H1 (cell line): Measurements from ENCODE around the gene MTFP1. TPM values are rescaled to one million over a fixed set of nuclear protein-coding genes. Genes with fewer than 3 reads are reported as not detected.

Experiments
- CTCF ChIA-PET: fragments of 300-600 bp; sonication (Branson Sonifier 250); formaldehyde crosslinking; loops from one replicate; lab custom pipeline; 2021; ENCODE audit not compliant: partially characterized antibody; lab: Charles Lee
- POLR2A ChIA-PET: fragments of 300-600 bp; sonication (Branson Sonifier 250); formaldehyde crosslinking; loops from one replicate; lab custom pipeline; 2021; ENCODE audit warnings: inconsistent platforms; ENCODE audit not compliant: partially characterized antibody; lab: Charles Lee
- DNase-seq, 2 experiments: peaks; one replicate each; pipeline versions ENCODE4 v3.0.0 to v3.0.0-alpha.2; 2010 to 2022; ENCODE audit warnings: low spot score in 2 of 2, low read depth in 1 of 2, mixed read lengths in 1 of 2
- FAIRE-seq: peaks from 2 replicates; lab custom pipeline; 2011; peaks lifted over from hg19 to GRCh38; lab: Jason Lieb, UNC
- H2AFZ ChIP-seq: 2 replicates; pipeline ENCODE4 v1.8.1; 2012; ENCODE audit warnings: low read length, inconsistent platforms
- H2AK5ac ChIP-seq: 2 replicates; pipeline ENCODE4 v1.6.1; 2013; ENCODE audit warnings: low read depth, low read length
- H2BK120ac ChIP-seq: replicated peaks from 2 replicates; pipeline ENCODE3; 2013; ENCODE audit warnings: low read depth, low read length, inconsistent platforms
- H2BK12ac ChIP-seq: 2 replicates; pipeline ENCODE4 v1.6.1; 2013; ENCODE audit warnings: low read depth, low read length
- H2BK15ac ChIP-seq: 2 replicates; pipeline ENCODE4 v1.6.1; 2013; ENCODE audit warnings: low read length
- H2BK20ac ChIP-seq: 2 replicates; pipeline ENCODE4 v1.6.1; 2013; ENCODE audit warnings: low read length
- H2BK5ac ChIP-seq: 2 replicates; pipeline ENCODE4 v1.6.1; 2013; ENCODE audit warnings: low read depth, low read length
- H3K14ac ChIP-seq: 2 replicates; pipeline ENCODE4 v1.6.1; 2013; ENCODE audit warnings: inconsistent platforms; ENCODE audit not compliant: insufficient read length
- H3K18ac ChIP-seq: 2 replicates; pipeline ENCODE4 v1.6.1; 2013; ENCODE audit warnings: low read length; ENCODE audit errors: extremely low read depth
- H3K23ac ChIP-seq: 2 replicates; pipeline ENCODE4 v1.6.1; 2013; ENCODE audit warnings: inconsistent platforms; ENCODE audit not compliant: insufficient read length
- H3K23me2 ChIP-seq: 2 replicates; pipeline ENCODE4 v1.6.1; 2013; ENCODE audit warnings: low read depth, low read length
- H3K27ac ChIP-seq: 2 replicates; pipeline ENCODE4 v1.6.1; 2011; ENCODE audit warnings: low read depth, low read length, inconsistent platforms
- H3K27me3 ChIP-seq, 4 experiments: replicated peaks in 1 of 4; 1 replicate in 1 of 4; 2 replicates in 3 of 4; pipeline versions ENCODE4 v1.6.1 to v1.8.1; 2011 to 2013; ENCODE audit warnings: low read length in 3 of 4, mild to moderate bottlenecking in 3 of 4, inconsistent platforms in 2 of 4, mixed read lengths in 2 of 4, moderate library complexity in 1 of 4; ENCODE audit not compliant: control insufficient read depth in 3 of 4, insufficient read depth in 3 of 4; ENCODE audit errors: extremely low read depth in 1 of 4
- H3K36me3 ChIP-seq, 4 experiments: 2 replicates each; pipeline versions ENCODE4 v1.6.1 to v1.8.1; 2011 to 2013; ENCODE audit warnings: mild to moderate bottlenecking in 4 of 4, low read length in 3 of 4, moderate library complexity in 2 of 4, control low read depth in 1 of 4, inconsistent platforms in 1 of 4; ENCODE audit not compliant: insufficient read depth in 4 of 4, control insufficient read depth in 2 of 4
- H3K4ac ChIP-seq: replicated peaks from 2 replicates; pipeline ENCODE3; 2013; ENCODE audit warnings: low read length, low read depth, mixed read lengths, inconsistent platforms; ENCODE audit not compliant: insufficient read length
- H3K4me1 ChIP-seq, 4 experiments: replicated peaks in 1 of 4; 1 replicate in 1 of 4; 2 replicates in 3 of 4; pipeline versions ENCODE4 v1.6.1 to v1.8.1; 2011 to 2013; ENCODE audit warnings: low read length in 3 of 4, inconsistent platforms in 2 of 4, mixed read lengths in 1 of 4; ENCODE audit not compliant: insufficient read depth in 4 of 4, control insufficient read depth in 3 of 4
- H3K4me2 ChIP-seq, 2 experiments: 2 replicates each; pipeline versions ENCODE4 v1.6.1 to v1.8.1; 2011 to 2013; ENCODE audit warnings: low read depth in 2 of 2, low read length in 2 of 2, control low read depth in 1 of 2, inconsistent platforms in 1 of 2, mild to moderate bottlenecking in 1 of 2; ENCODE audit not compliant: insufficient read depth in 1 of 2
- H3K4me3 ChIP-seq, 4 experiments: fragments of 200-600, 300-600 bp in 1 of 4; sonication (generic), shearing (Covaris generic), sonication (Bioruptor Twin) in 1 of 4; 2 replicates each; pipeline versions ENCODE4 v1.5.1 to v1.8.1; 2011 to 2016; ENCODE audit warnings: low read length in 4 of 4, low read depth in 3 of 4, control low read depth in 2 of 4, inconsistent platforms in 2 of 4, mild to moderate bottlenecking in 2 of 4, mixed read lengths in 1 of 4, moderate library complexity in 1 of 4; ENCODE audit not compliant: insufficient read depth in 2 of 4; ENCODE audit errors: extremely low read depth in 1 of 4
- H3K56ac ChIP-seq: replicated peaks from 2 replicates; pipeline ENCODE3; 2013; ENCODE audit warnings: low read depth, mild to moderate bottlenecking, mixed read lengths, low read length, inconsistent platforms; ENCODE audit not compliant: insufficient read length
- H3K79me1 ChIP-seq: 2 replicates; pipeline ENCODE4 v1.6.1; 2013; ENCODE audit warnings: low read depth, low read length, control low read depth
- H3K79me2 ChIP-seq, 2 experiments: 2 replicates each; pipeline versions ENCODE4 v1.6.1 to v1.8.1; 2012 to 2013; ENCODE audit warnings: low read length in 2 of 2, mild to moderate bottlenecking in 2 of 2, inconsistent platforms in 1 of 2; ENCODE audit not compliant: insufficient read depth in 2 of 2, control insufficient read depth in 1 of 2
- H3K9ac ChIP-seq, 4 experiments: replicated peaks in 1 of 4; 1 replicate in 1 of 4; 2 replicates in 3 of 4; pipeline versions ENCODE4 v1.6.1 to v1.8.1; 2011 to 2013; ENCODE audit warnings: low read depth in 3 of 4, low read length in 3 of 4, control low read depth in 2 of 4, mild to moderate bottlenecking in 2 of 4, moderate library complexity in 2 of 4, inconsistent platforms in 1 of 4; ENCODE audit errors: extremely low read depth in 1 of 4
- H3K9me3 ChIP-seq, 2 experiments: 2 replicates each; pipeline versions ENCODE4 v1.6.1 to v1.8.1; 2012 to 2013; ENCODE audit warnings: mild to moderate bottlenecking in 2 of 2, moderate library complexity in 2 of 2, control low read depth in 1 of 2, inconsistent platforms in 1 of 2, low read depth in 1 of 2, low read length in 1 of 2, mixed read lengths in 1 of 2; ENCODE audit not compliant: insufficient read depth in 2 of 2
- H4K20me1 ChIP-seq, 2 experiments: replicated peaks in 1 of 2; 2 replicates each; pipeline versions ENCODE3 to v1.8.1; 2011 to 2013; ENCODE audit warnings: inconsistent platforms in 2 of 2, low read length in 2 of 2, mild to moderate bottlenecking in 1 of 2; ENCODE audit not compliant: insufficient read depth in 2 of 2, control insufficient read depth in 1 of 2
- H4K5ac ChIP-seq: 2 replicates; pipeline ENCODE4 v1.6.1; 2013; ENCODE audit warnings: low read length, low read depth, mixed read lengths, inconsistent platforms; ENCODE audit not compliant: insufficient read length
- H4K8ac ChIP-seq: 2 replicates; pipeline ENCODE4 v1.8.0; 2013; ENCODE audit warnings: mild to moderate bottlenecking, moderate library complexity, low read length, inconsistent platforms; ENCODE audit not compliant: insufficient read depth; ENCODE audit errors: extremely low read depth
- H4K91ac ChIP-seq: replicated peaks from 2 replicates; pipeline ENCODE3; 2013; ENCODE audit warnings: low read length, mixed read lengths, inconsistent platforms; ENCODE audit not compliant: insufficient read length
- ATF3 ChIP-seq: IDR thresholded peaks from 2 replicates; pipeline ENCODE4 v1.6.1; 2011; ENCODE audit warnings: low read depth, mild to moderate bottlenecking, low read length; ENCODE audit not compliant: insufficient read depth
- KDM4A ChIP-seq: IDR thresholded peaks from one replicate; pipeline ENCODE4 v1.7.1; 2012; ENCODE audit warnings: low read depth, mild to moderate bottlenecking, moderate library complexity, low read length, inconsistent platforms; ENCODE audit not compliant: severe bottlenecking
- NRF1 ChIP-seq: IDR thresholded peaks from 2 replicates; pipeline ENCODE4 v1.6.1; 2011; ENCODE audit warnings: mild to moderate bottlenecking, low read depth, low read length, improper control_type of control experiment
- POU5F1 ChIP-seq: IDR thresholded peaks from 2 replicates; pipeline ENCODE4 v1.6.1; 2011; ENCODE audit warnings: low read depth, mild to moderate bottlenecking, low read length, moderate library complexity
- SP1 ChIP-seq: IDR thresholded peaks from 2 replicates; pipeline ENCODE4 v1.6.1; 2011; ENCODE audit warnings: low read depth, low read length
- SP4 ChIP-seq: IDR thresholded peaks from 2 replicates; pipeline ENCODE4 v1.6.1; 2012; ENCODE audit warnings: low read length, inconsistent platforms
- SRF ChIP-seq: IDR thresholded peaks from 2 replicates; pipeline ENCODE4 v1.6.1; 2011; ENCODE audit warnings: mild to moderate bottlenecking, low read depth, low read length, moderate library complexity
- TBP ChIP-seq: IDR thresholded peaks from 2 replicates; pipeline ENCODE4 v1.6.1; 2011; ENCODE audit warnings: low read depth, low read length, improper control_type of control experiment
- TEAD4 ChIP-seq: IDR thresholded peaks from 2 replicates; pipeline ENCODE4 v1.6.1; 2012; ENCODE audit warnings: low read depth, low read length, inconsistent platforms, mixed read lengths
- WGBS, 2 experiments: shearing (Covaris generic) in 1 of 2; methylation state at CpG; one replicate each; pipeline versions ENCODE4 v1.1.6 to v1.1.7; 2013 to 2015; ENCODE audit warnings: low lambda C conversion rate in 2 of 2, mixed read lengths in 2 of 2, inconsistent platforms in 1 of 2, low coverage in 1 of 2, missing lambda C conversion rate in 1 of 2; ENCODE audit not compliant: insufficient replicate concordance in 2 of 2, insufficient coverage in 1 of 2, insufficient read length in 1 of 2; ENCODE audit errors: extremely low coverage in 1 of 2, missing lambda C conversion rate in 1 of 2; 5-methylcytosine and 5-hydroxymethylcytosine counted together
- polyA plus RNA-seq, 7 experiments: library from polyadenylated mRNA; depleted of rRNA in 3 of 7; stranded (reverse) in 5 of 7; unstranded in 2 of 7; fragments of >200 nt in 5 of 7; fragments of 200-250 nt in 2 of 7; gene quantifications; 1 replicate in 5 of 7; 2 replicates in 1 of 7; 4 replicates in 1 of 7; pipeline versions ENCODE4 v1.2.1 to v1.2.3, GENCODE V29; 2011 to 2013; ENCODE audit warnings: missing spikeins in 2 of 7, mixed read lengths in 2 of 7
- total RNA-seq: library from RNA; stranded (reverse); fragmentation: NEBNext Ultra II Directional; extraction: Animal tissue kit (Norgen Biotek cat#: 25700); gene quantifications from 2 replicates; pipeline ENCODE4 v1.2.1, GENCODE V29; 2021

The MTFP1 gene
- total and polyA plus RNA-seq, 2 of the 8 experiments (the other 6 are each of a cell fraction or from before 2014, with no cell fraction given): 59.8 to 98.8 TPM

DNA sequence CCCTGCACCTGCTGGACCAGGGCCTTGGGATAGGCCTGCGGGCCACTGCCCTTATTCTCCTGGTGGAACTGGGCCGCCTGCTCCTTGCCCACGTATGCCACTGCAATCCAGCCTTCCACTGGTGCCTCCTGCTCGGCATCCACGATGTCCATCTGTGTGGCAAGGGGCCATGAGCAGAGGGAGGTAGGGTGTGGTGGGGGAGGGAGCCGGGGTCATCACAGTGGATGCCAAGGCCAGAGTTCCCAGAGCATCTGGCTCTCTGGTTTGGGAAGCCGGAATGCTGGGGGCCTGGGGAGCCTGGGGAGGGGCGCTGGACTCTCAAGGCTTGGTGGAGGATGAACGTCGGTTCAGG lies 39.0 kb upstream of the MTFP1 start:
- 39% methylated on average over 9 of the region's 10 CpGs; no CpG with 5 or more reads in 1 of the 2 experiments for WGBS, 2 experiments
- no peak overlapping the region for H2AFZ ChIP-seq

More for the DNA sequence above, 39.0 kb upstream of the MTFP1 start:
- DNase-seq (no peak), FAIRE-seq (no peak)
- Histone ChIP-seq H4K91ac (peak overlapping the region; percentile 91), H3K27ac (no peak overlapping the region), H3K27me3 (no peaks in the 10 kb centered on the region), H4K20me1 (peaks cover 0 to 2% of the 10 kb centered on the region in 2 experiments), H3K9me3 (peaks cover 9% of the 10 kb centered on the region in 2 experiments), H3K23ac (no peak overlapping the region), H3K79me2 (no peaks in the 10 kb centered on the region; a peak in 1 of 4 replicates), H4K8ac (peak overlapping the region; percentile 75; the same call in 1 of the 2 replicates), H3K4me1 (peaks cover 0 to 7% (median 2%) of the 10 kb centered on the region in 4 experiments; a peak in 4 of 7 replicates), H3K4me2 (peak overlapping the region; percentile 87 to 88), H3K4me3 (peak overlapping the region; percentile 42 to 66 (median 54)), H2BK12ac (0 out of 2 replicates have a peak overlapping the region, but pooled peaks have one; percentile 39), H2BK5ac (no peak overlapping the region), H3K4ac (peak overlapping the region; percentile 72), H3K79me1 (no peaks in the 10 kb centered on the region), H3K23me2 (peaks cover 4% of the 10 kb centered on the region; the same call in 1 of the 2 replicates), H2BK20ac (no peak overlapping the region), H3K18ac (no peak overlapping the region; the same call in 1 of the 2 replicates), H2AK5ac (peak overlapping the region; percentile 82; the same call in 1 of the 2 replicates), H4K5ac (peak overlapping the region; percentile 68), H3K56ac (peak overlapping the region; percentile 30), H2BK120ac (no peak overlapping the region), H2BK15ac (no peak overlapping the region), H3K9ac (peak overlapping the region in 1 of 4 experiments; percentile 34; a peak in 3 of 7 replicates), H3K36me3 (no peaks in the 10 kb centered on the region; a peak in 1 of 8 replicates), H3K14ac (no peak overlapping the region)
- TF ChIP-seq SP4: no peak
- TF ChIP-seq TBP: no peak
- no peak for TF ChIP-seq SP1
- TF ChIP-seq SRF: no peak
- TF ChIP-seq POU5F1: no peak
- TF ChIP-seq ATF3: no peak
- TF ChIP-seq KDM4A: no peak
- TF ChIP-seq NRF1: no peak
- no peak for TF ChIP-seq TEAD4
- ChIA-PET POLR2A (interaction anchor here (0.8 to 2.8 kb wide), 3 partner anchors 11 to 51 kb away, joined by 3 to 10 read pairs (median 3); partner anchors contain the start of genes CCDC157 and SF3A1), CTCF (interaction anchor here (0.7 to 6.1 kb wide), 8 partner anchors 11 to 123 kb away, joined by 3 to 28 read pairs (median 3); no protein-coding TSS in a partner anchor)
